H9 (cell line): ENCODE results near the gene LOXL1. TPM values are rescaled to one million over a fixed set of nuclear protein-coding genes. Genes with fewer than 3 reads are reported as not detected.

Experiments
- DNase-seq: peaks from one replicate; pipeline ENCODE4 v3.0.0-alpha.2; 2017
- H2AFZ ChIP-seq: one replicate; pipeline ENCODE4 v1.6.1; 2013; ENCODE audit warnings: mild to moderate bottlenecking, low read length, control low read depth, moderate library complexity
- H2AK5ac ChIP-seq: 2 replicates; pipeline ENCODE4 v1.6.1; 2013; ENCODE audit warnings: low read length, control low read depth, mixed read lengths; ENCODE audit not compliant: insufficient read length
- H2BK120ac ChIP-seq: one replicate; pipeline ENCODE4 v1.6.1; 2013; ENCODE audit warnings: low read depth, mild to moderate bottlenecking, low read length, control low read depth, inconsistent platforms; ENCODE audit not compliant: poor library complexity, severe bottlenecking
- H2BK12ac ChIP-seq: 2 replicates; pipeline ENCODE4 v1.6.1; 2013; ENCODE audit warnings: low read length, control low read depth, mixed read lengths, low read depth; ENCODE audit not compliant: insufficient read length
- H2BK15ac ChIP-seq: 2 replicates; pipeline ENCODE4 v1.6.1; 2013; ENCODE audit warnings: low read depth, low read length, control low read depth
- H2BK20ac ChIP-seq: one replicate; pipeline ENCODE4 v1.6.1; 2013; ENCODE audit warnings: low read depth, mild to moderate bottlenecking, low read length, control low read depth, inconsistent platforms; ENCODE audit not compliant: poor library complexity, severe bottlenecking
- H2BK5ac ChIP-seq: 2 replicates; pipeline ENCODE4 v1.6.1; 2013; ENCODE audit warnings: low read length, control low read depth, mixed read lengths; ENCODE audit not compliant: insufficient read length
- H3K14ac ChIP-seq: 2 replicates; pipeline ENCODE4 v1.6.1; 2013; ENCODE audit warnings: low read length, control low read depth; ENCODE audit not compliant: insufficient read depth
- H3K18ac ChIP-seq: 2 replicates; pipeline ENCODE4 v1.6.1; 2013; ENCODE audit warnings: low read depth, mild to moderate bottlenecking, mixed read lengths, low read length, control low read depth; ENCODE audit not compliant: insufficient read length
- H3K23ac ChIP-seq: 2 replicates; pipeline ENCODE4 v1.6.1; 2013; ENCODE audit warnings: low read length, control low read depth, mixed read lengths, low read depth; ENCODE audit not compliant: insufficient read length
- H3K23me2 ChIP-seq: 2 replicates; pipeline ENCODE4 v1.6.1; 2013; ENCODE audit warnings: low read depth, mild to moderate bottlenecking, mixed read lengths, low read length, control low read depth; ENCODE audit not compliant: insufficient read length, poor library complexity, severe bottlenecking
- H3K27ac ChIP-seq: 2 replicates; pipeline ENCODE4 v1.5.1; 2013; ENCODE audit warnings: low read length, control low read depth, mixed read lengths, low read depth; ENCODE audit not compliant: insufficient read length
- H3K27me3 ChIP-seq: 2 replicates; pipeline ENCODE4 v1.6.1; 2013; ENCODE audit warnings: low read length, control low read depth, inconsistent platforms; ENCODE audit not compliant: insufficient read depth
- H3K4ac ChIP-seq: 2 replicates; pipeline ENCODE4 v1.6.1; 2013; ENCODE audit warnings: low read depth, mild to moderate bottlenecking, control low read depth, inconsistent platforms, low read length, moderate library complexity
- H3K4me1 ChIP-seq: 2 replicates; pipeline ENCODE4 v1.6.1; 2013; ENCODE audit warnings: low read length, control low read depth, inconsistent platforms; ENCODE audit not compliant: insufficient read depth
- H3K4me2 ChIP-seq: 2 replicates; pipeline ENCODE4 v1.6.1; 2013; ENCODE audit warnings: low read length, control low read depth, mixed read lengths; ENCODE audit not compliant: insufficient read length, insufficient read depth
- H3K56ac ChIP-seq: 2 replicates; pipeline ENCODE4 v1.6.1; 2013; ENCODE audit warnings: low read depth, mild to moderate bottlenecking, mixed read lengths, low read length, control low read depth; ENCODE audit not compliant: insufficient read length
- H3K79me1 ChIP-seq: 2 replicates; pipeline ENCODE4 v1.6.1; 2013; ENCODE audit warnings: low read depth, mild to moderate bottlenecking, moderate library complexity, low read length, control low read depth, inconsistent platforms; ENCODE audit not compliant: insufficient read depth, poor library complexity, severe bottlenecking
- H3K79me2 ChIP-seq: 2 replicates; pipeline ENCODE4 v1.6.1; 2013; ENCODE audit warnings: low read length, control low read depth, inconsistent platforms; ENCODE audit not compliant: insufficient read depth
- H3K9ac ChIP-seq: 2 replicates; pipeline ENCODE4 v1.6.1; 2013; ENCODE audit warnings: low read length, control low read depth, mixed read lengths; ENCODE audit not compliant: insufficient read length; ENCODE audit errors: extremely low read depth
- H3K9me3 ChIP-seq: one replicate; pipeline ENCODE4 v1.6.1; 2013; ENCODE audit warnings: low read depth, low read length, inconsistent platforms; ENCODE audit not compliant: control insufficient read depth
- H3T11ph ChIP-seq: one replicate; pipeline ENCODE4 v1.6.1; 2013; ENCODE audit warnings: mild to moderate bottlenecking, low read length, control low read depth, inconsistent platforms
- H4K20me1 ChIP-seq: one replicate; pipeline ENCODE4 v1.6.1; 2013; ENCODE audit not compliant: control insufficient read depth, insufficient read length, insufficient read depth
- H4K5ac ChIP-seq: 2 replicates; pipeline ENCODE4 v1.6.1; 2013; ENCODE audit warnings: low read depth, mild to moderate bottlenecking, mixed read lengths, low read length, control low read depth; ENCODE audit not compliant: insufficient read length
- H4K8ac ChIP-seq: replicated peaks from 2 replicates; pipeline ENCODE4 v1.6.1; 2013; ENCODE audit warnings: low read length, control low read depth, mixed read lengths, low read depth; ENCODE audit not compliant: insufficient read length
- H4K91ac ChIP-seq: 2 replicates; pipeline ENCODE4 v1.6.1; 2013; ENCODE audit warnings: low read depth, mild to moderate bottlenecking, moderate library complexity, mixed read lengths, low read length, control low read depth; ENCODE audit not compliant: insufficient read length
- H3K27ac Mint-ChIP-seq, 3 experiments: 2 replicates in 2 of 3; 3 replicates in 1 of 3; pipeline ENCODE4 v1.8.0; 2020 to 2021; ENCODE audit warnings: mixed read lengths in 3 of 3, mild to moderate bottlenecking in 1 of 3, moderate library complexity in 1 of 3
- H3K27me3 Mint-ChIP-seq: 2 replicates; pipeline ENCODE4 v1.8.0; 2021; ENCODE audit warnings: low read depth, mild to moderate bottlenecking, moderate library complexity, mixed read lengths
- H3K36me3 Mint-ChIP-seq, 3 experiments: 2 replicates in 2 of 3; 3 replicates in 1 of 3; pipeline ENCODE4 v1.8.0; 2020 to 2021; ENCODE audit warnings: low read depth in 3 of 3, mixed read lengths in 3 of 3; ENCODE audit not compliant: insufficient read depth in 1 of 3
- H3K4me1 Mint-ChIP-seq, 2 experiments: 2 replicates each; pipeline ENCODE4 v1.8.0; 2020; ENCODE audit warnings: mixed read lengths in 2 of 2
- H3K4me3 Mint-ChIP-seq, 2 experiments: 2 replicates in 1 of 2; 3 replicates in 1 of 2; pipeline ENCODE4 v1.8.0; 2020 to 2021; ENCODE audit warnings: mild to moderate bottlenecking in 2 of 2, mixed read lengths in 2 of 2, moderate library complexity in 1 of 2
- H3K9me3 Mint-ChIP-seq, 2 experiments: 2 replicates in 1 of 2; 3 replicates in 1 of 2; pipeline ENCODE4 v1.8.0; 2020; ENCODE audit warnings: mild to moderate bottlenecking in 2 of 2, mixed read lengths in 2 of 2, moderate library complexity in 1 of 2
- WGBS: extraction: QIAGEN DNeasy Blood & Tissue Kit; methylation state at CpG from one replicate; pipeline ENCODE4 v1.1.7; 2013; ENCODE audit warnings: missing lambda C conversion rate, low lambda C conversion rate, mixed read lengths; ENCODE audit not compliant: insufficient read length; ENCODE audit errors: extremely low coverage; 5-methylcytosine and 5-hydroxymethylcytosine counted together
- total RNA-seq: library from RNA; stranded (reverse); gene quantifications from 2 replicates; pipeline ENCODE4 v1.2.1, GENCODE V29; 2021
- TF ChIP-seq, protein P1 (sequence below): fragments of 200-600 bp; sonication (generic); conservative IDR thresholded peaks from 3 replicates; pipeline ENCODE4 v1.8.0; 2021; ENCODE audit warnings: antibody characterized with exemption, mild to moderate bottlenecking

Gene LOXL1
- total RNA-seq, 1 experiment from 2014 or later, result 9.1 TPM

DNA sequence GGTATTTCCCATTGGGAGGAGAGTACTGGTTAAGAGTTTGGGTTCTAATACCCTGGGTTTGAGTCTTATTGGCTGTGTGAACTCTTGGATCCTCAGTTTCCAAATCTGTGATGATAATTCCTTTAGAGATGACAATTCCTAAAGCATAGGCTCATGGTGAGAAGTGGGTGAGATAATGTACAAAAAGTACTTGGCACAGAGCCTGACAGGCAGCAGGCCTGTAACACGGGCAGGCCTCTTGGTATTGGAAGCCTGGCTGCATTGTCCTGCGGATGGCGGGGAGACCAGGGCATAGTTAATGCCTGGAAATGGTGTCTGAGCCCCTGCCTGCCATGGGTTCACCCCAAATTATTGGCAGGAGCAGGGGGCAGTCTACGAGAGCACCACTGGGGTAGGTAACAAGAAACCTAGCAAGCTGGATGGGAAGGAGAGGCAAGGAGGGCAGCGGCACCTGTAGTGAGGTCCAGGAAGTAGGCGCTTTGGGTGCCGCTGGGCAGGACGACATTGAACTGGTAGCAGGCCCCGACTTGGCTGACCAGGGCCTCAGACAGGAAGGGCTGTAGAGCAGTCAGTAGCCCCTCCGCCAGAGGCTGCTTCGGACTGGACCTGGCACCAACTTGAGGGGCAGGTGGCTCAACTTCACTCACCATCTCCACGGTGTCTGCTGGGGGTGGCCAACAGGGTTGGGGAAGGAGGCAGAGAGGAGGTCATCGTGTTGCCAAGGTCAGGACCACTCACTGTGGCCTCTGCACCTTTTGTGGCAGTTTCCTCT, 58.1 kb downstream of the LOXL1 start:
- no peak overlapping the region for H2BK120ac ChIP-seq
- no peaks in the 10 kb centered on the region for H3K9me3 ChIP-seq
- H4K91ac ChIP-seq, result no peak overlapping the region
- H2AFZ ChIP-seq, result no peak overlapping the region
- no peak overlapping the region for H3K4me2 ChIP-seq
- no peaks in the 10 kb centered on the region for H3K4me1 ChIP-seq
- no peaks in the 10 kb centered on the region for H3K79me1 ChIP-seq
- no peak overlapping the region for H3K9ac ChIP-seq
- no peaks in the 10 kb centered on the region for H3K79me2 ChIP-seq
- no peaks in the 10 kb centered on the region for H3K36me3 Mint-ChIP-seq
- H4K5ac ChIP-seq, result no peak overlapping the region
- peaks cover 3 to 5% of the 10 kb centered on the region in 2 experiments; a peak in 3 of 4 replicates for H3K4me1 Mint-ChIP-seq
- H3K23ac ChIP-seq, result no peak overlapping the region
- H3T11ph ChIP-seq, result no peak overlapping the region
- no peak overlapping the region for H3K18ac ChIP-seq
- H3K14ac ChIP-seq, result no peak overlapping the region; the same call in 1 of the 2 replicates
- peaks cover 4% of the 10 kb centered on the region for H3K27me3 Mint-ChIP-seq
- H2BK20ac ChIP-seq, result no peak overlapping the region
- H2BK15ac ChIP-seq, result no peak overlapping the region
- no peak overlapping the region for H2BK12ac ChIP-seq
- H2BK5ac ChIP-seq, result no peak overlapping the region
- no peaks in the 10 kb centered on the region for H3K27me3 ChIP-seq
- no peak overlapping the region for H3K4ac ChIP-seq
- DNase-seq, result no peak
- no peak overlapping the region for H2AK5ac ChIP-seq
- H3K9me3 Mint-ChIP-seq, result no peaks in the 10 kb centered on the region
- TF ChIP-seq, protein P1, sequence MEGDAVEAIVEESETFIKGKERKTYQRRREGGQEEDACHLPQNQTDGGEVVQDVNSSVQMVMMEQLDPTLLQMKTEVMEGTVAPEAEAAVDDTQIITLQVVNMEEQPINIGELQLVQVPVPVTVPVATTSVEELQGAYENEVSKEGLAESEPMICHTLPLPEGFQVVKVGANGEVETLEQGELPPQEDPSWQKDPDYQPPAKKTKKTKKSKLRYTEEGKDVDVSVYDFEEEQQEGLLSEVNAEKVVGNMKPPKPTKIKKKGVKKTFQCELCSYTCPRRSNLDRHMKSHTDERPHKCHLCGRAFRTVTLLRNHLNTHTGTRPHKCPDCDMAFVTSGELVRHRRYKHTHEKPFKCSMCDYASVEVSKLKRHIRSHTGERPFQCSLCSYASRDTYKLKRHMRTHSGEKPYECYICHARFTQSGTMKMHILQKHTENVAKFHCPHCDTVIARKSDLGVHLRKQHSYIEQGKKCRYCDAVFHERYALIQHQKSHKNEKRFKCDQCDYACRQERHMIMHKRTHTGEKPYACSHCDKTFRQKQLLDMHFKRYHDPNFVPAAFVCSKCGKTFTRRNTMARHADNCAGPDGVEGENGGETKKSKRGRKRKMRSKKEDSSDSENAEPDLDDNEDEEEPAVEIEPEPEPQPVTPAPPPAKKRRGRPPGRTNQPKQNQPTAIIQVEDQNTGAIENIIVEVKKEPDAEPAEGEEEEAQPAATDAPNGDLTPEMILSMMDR, result no peak
- H4K20me1 ChIP-seq, result no peaks in the 10 kb centered on the region
- no CpG with 5 or more reads among the region's 13 CpGs for WGBS
- no peak overlapping the region for H3K27ac ChIP-seq
- H3K56ac ChIP-seq, result no peak overlapping the region
- no peak overlapping the region for H4K8ac ChIP-seq
- H3K4me3 Mint-ChIP-seq, result no peak overlapping the region
- H3K27ac Mint-ChIP-seq, result peak overlapping the region in 1 of 3 experiments; percentile 46; a peak in 2 of 7 replicates
- H3K23me2 ChIP-seq, result no peaks in the 10 kb centered on the region
